OCI-LY1 (cell line): ENCODE data around the gene HACL1.

Experiments
- H2AFZ ChIP-seq: fragments of 200-600 bp; sonication (generic), shearing (Covaris generic); 2 replicates; pipeline ENCODE4 v1.6.0; 2014; ENCODE audit warnings: antibody characterized with exemption, mild to moderate bottlenecking, low read length
- H3F3A ChIP-seq: fragments of 200-600 bp; sonication (generic), shearing (Covaris generic); 2 replicates; pipeline ENCODE4 v1.6.0; 2014; ENCODE audit warnings: mild to moderate bottlenecking, antibody characterized with exemption, low read length, moderate library complexity; ENCODE audit not compliant: insufficient read depth
- H3K27ac ChIP-seq: fragments of 200-600 bp; sonication (generic); 2 replicates; pipeline ENCODE4 v1.5.1; 2014; ENCODE audit warnings: low read length, mixed run types, mild to moderate bottlenecking, low read depth; ENCODE audit not compliant: poor library complexity, severe bottlenecking
- H3K27me3 ChIP-seq: fragments of 200-600 bp; sonication (generic); 2 replicates; pipeline ENCODE4 v1.6.0; 2014; ENCODE audit warnings: antibody characterized with exemption, mild to moderate bottlenecking, low read length, moderate library complexity; ENCODE audit not compliant: insufficient read depth
- H3K36me3 ChIP-seq: fragments of 200-600 bp; sonication (generic); 2 replicates; pipeline ENCODE4 v1.6.1; 2014; ENCODE audit warnings: mild to moderate bottlenecking, antibody characterized with exemption, low read length, moderate library complexity, mixed read lengths; ENCODE audit not compliant: insufficient read depth
- H3K4me1 ChIP-seq: fragments of 200-600 bp; sonication (generic); 2 replicates; pipeline ENCODE4 v1.5.1; 2014; ENCODE audit warnings: mild to moderate bottlenecking, low read length, moderate library complexity; ENCODE audit not compliant: insufficient read depth, severe bottlenecking
- H3K4me2 ChIP-seq: fragments of 200-600 bp; sonication (generic), shearing (Covaris generic); 2 replicates; pipeline ENCODE4 v1.6.1; 2014; ENCODE audit warnings: low read length
- H3K4me3 ChIP-seq: fragments of 200-600 bp; sonication (generic); 2 replicates; pipeline ENCODE4 v1.5.1; 2014; ENCODE audit warnings: low read length, low read depth, mild to moderate bottlenecking, mixed read lengths; ENCODE audit not compliant: poor library complexity, severe bottlenecking
- H3K79me2 ChIP-seq: fragments of 200-600 bp; shearing (Covaris generic); 2 replicates; pipeline ENCODE4 v1.6.1; 2016; ENCODE audit warnings: mixed run types, low read length, mixed read lengths; ENCODE audit not compliant: insufficient read depth
- H3K9ac ChIP-seq: fragments of 200-600 bp; sonication (generic), shearing (Covaris generic); 2 replicates; pipeline ENCODE4 v1.6.1; 2014; ENCODE audit warnings: mild to moderate bottlenecking, low read length, mixed read lengths
- H3K9me2 ChIP-seq: fragments of 200-600 bp; sonication (generic), shearing (Covaris generic); 2 replicates; pipeline ENCODE4 v1.6.1; 2014; ENCODE audit warnings: low read depth, mild to moderate bottlenecking, low read length, mixed read lengths
- H3K9me3 ChIP-seq: fragments of 200-600 bp; shearing (Covaris generic); 2 replicates; pipeline ENCODE4 v1.6.1; 2014; ENCODE audit warnings: low read length, mixed read lengths
- H4K20me1 ChIP-seq: fragments of 200-600 bp; sonication (generic), shearing (Covaris generic); 2 replicates; pipeline ENCODE4 v1.6.0; 2016; ENCODE audit warnings: mild to moderate bottlenecking, low read length; ENCODE audit not compliant: insufficient read depth
- CTCF ChIP-seq: fragments of 200-600 bp; sonication (generic), shearing (Covaris generic); IDR thresholded peaks from 2 replicates; pipeline ENCODE4 v1.5.1; 2017; ENCODE audit warnings: mild to moderate bottlenecking, antibody characterized with exemption, low read length, moderate library complexity, mixed read lengths
- EZH2 ChIP-seq: fragments of 200-600 bp; sonication (generic), shearing (Covaris generic); IDR thresholded peaks from 2 replicates; pipeline ENCODE4 v1.8.0; 2017; ENCODE audit warnings: borderline replicate concordance, mixed run types, mild to moderate bottlenecking, antibody characterized with exemption, low read length, moderate library complexity, mixed read lengths

Gene HACL1

GRCh38 chr3:15520804-15521572 is 80.4 kb downstream of the HACL1 start:
- no peak overlapping the region for H2AFZ ChIP-seq
- no peaks in the 10 kb centered on the region for H3K79me2 ChIP-seq
- no peak overlapping the region for H3K4me2 ChIP-seq
- TF ChIP-seq EZH2 (no peak), CTCF (no peak)
- no peak overlapping the region for H3K4me3 ChIP-seq
- no peak overlapping the region for H3K27ac ChIP-seq
- no peaks in the 10 kb centered on the region for H3K36me3 ChIP-seq
- 0 out of 2 replicates have a peak, but pooled peaks cover 3% of the 10 kb centered on the region for H3K27me3 ChIP-seq
- H3K4me1 ChIP-seq: peaks cover 8% of the 10 kb centered on the region
- H3F3A ChIP-seq: no peaks in the 10 kb centered on the region
- no peaks in the 10 kb centered on the region for H3K9me3 ChIP-seq
- H3K9me2 ChIP-seq: no peaks in the 10 kb centered on the region
- H3K9ac ChIP-seq: no peak overlapping the region
- H4K20me1 ChIP-seq: no peaks in the 10 kb centered on the region

- Histone ChIP-seq H3K4me3 (no peak overlapping the region), H3K36me3 (no peaks in the 10 kb centered on the region), H3K9me2 (no peaks in the 10 kb centered on the region), H3K9me3 (no peaks in the 10 kb centered on the region), H3K79me2 (no peaks in the 10 kb centered on the region), H3K9ac (no peak overlapping the region), H4K20me1 (no peaks in the 10 kb centered on the region), H3K4me1 (peaks cover 8% of the 10 kb centered on the region), H3F3A (no peaks in the 10 kb centered on the region), H2AFZ (no peak overlapping the region), H3K27ac (no peak overlapping the region), H3K4me2 (no peak overlapping the region), H3K27me3 (0 out of 2 replicates have a peak, but pooled peaks cover 3% of the 10 kb centered on the region)
- TF ChIP-seq CTCF (no peak), EZH2 (no peak)
Measured at GRCh38 chr3:15520185-15520584, 81.2 kb downstream of the HACL1 start.

- TF ChIP-seq EZH2: no peak
- no peak for TF ChIP-seq CTCF
- Histone ChIP-seq H3F3A (no peaks in the 10 kb centered on the region), H3K9me3 (no peaks in the 10 kb centered on the region), H3K4me3 (no peak overlapping the region), H3K4me2 (no peak overlapping the region), H3K79me2 (no peaks in the 10 kb centered on the region), H3K9ac (no peak overlapping the region), H3K27me3 (0 out of 2 replicates have a peak, but pooled peaks cover 3% of the 10 kb centered on the region), H3K4me1 (peaks cover 8% of the 10 kb centered on the region), H2AFZ (no peak overlapping the region), H4K20me1 (no peaks in the 10 kb centered on the region), H3K27ac (no peak overlapping the region), H3K36me3 (no peaks in the 10 kb centered on the region), H3K9me2 (no peaks in the 10 kb centered on the region)
Measured at GRCh38 chr3:15519096-15519495, 82.3 kb downstream of the HACL1 start.
